ENCODE data around the gene ZNF124.
"Not testable (repeated sequence)": the region's sequence is repeated elsewhere in the genome, so short reads cannot be mapped to it uniquely, and the experiment has no call there.

The ZNF124 gene

GRCh38 chr1:247171443-247171842 is 377 bp downstream of the ZNF124 start:
- not testable (repeated sequence) for DNase-seq

GRCh38 chr1:247165674-247166073 is 6.1 kb downstream of the ZNF124 start:
- no peak for DNase-seq

- no peak for DNase-seq
These were observed 7.1 kb downstream of the ZNF124 start for GRCh38 chr1:247164694-247165093.

- DNase-seq: no peak
These were observed 15.0 kb downstream of the ZNF124 start for GRCh38 chr1:247156787-247157232.

- DNase-seq: no peak
These were observed 24.0 kb downstream of the ZNF124 start for GRCh38 chr1:247147781-247148180.

GRCh38 chr1:247147120-247147519 is 24.7 kb downstream of the ZNF124 start:
- DNase-seq: not testable (repeated sequence)

GRCh38 chr1:247146671-247147070 is 25.1 kb downstream of the ZNF124 start:
- no peak for DNase-seq

- no peak for DNase-seq
These were observed 26.5 kb downstream of the ZNF124 start for GRCh38 chr1:247145279-247145678.

GRCh38 chr1:247139557-247139956 is 32.3 kb downstream of the ZNF124 start:
- not testable (repeated sequence) for DNase-seq

- DNase-seq: no peak
These were observed 40.6 kb downstream of the ZNF124 start for GRCh38 chr1:247131236-247131635.

- DNase-seq: not testable (repeated sequence)
These were observed 44.1 kb downstream of the ZNF124 start for GRCh38 chr1:247127519-247128282.

- not testable (repeated sequence) for DNase-seq
These were observed 45.2 kb downstream of the ZNF124 start for GRCh38 chr1:247126601-247127000.

GRCh38 chr1:247126166-247126565 is 45.7 kb downstream of the ZNF124 start:
- not testable (repeated sequence) for DNase-seq

- DNase-seq: no peak
These were observed 50.4 kb downstream of the ZNF124 start for GRCh38 chr1:247121382-247121781.

GRCh38 chr1:247120408-247120668 is 51.5 kb downstream of the ZNF124 start:
- DNase-seq: not testable (repeated sequence)

- DNase-seq: no peak
These were observed 52.0 kb downstream of the ZNF124 start for GRCh38 chr1:247119600-247120407.

- DNase-seq: no peak
These were observed 52.8 kb downstream of the ZNF124 start for GRCh38 chr1:247118946-247119446.

- DNase-seq: no peak
These were observed 56.3 kb downstream of the ZNF124 start for GRCh38 chr1:247115545-247115944.

GRCh38 chr1:247115141-247115510 is 56.7 kb downstream of the ZNF124 start:
- no peak for DNase-seq

- DNase-seq: no peak
These were observed 57.3 kb downstream of the ZNF124 start for GRCh38 chr1:247114351-247115140.

GRCh38 chr1:247113733-247114271 is 58.0 kb downstream of the ZNF124 start:
- DNase-seq: no peak

GRCh38 chr1:247113094-247113497 is 58.7 kb downstream of the ZNF124 start:
- no peak for DNase-seq

- DNase-seq: no peak
These were observed 59.4 kb downstream of the ZNF124 start for GRCh38 chr1:247112479-247112781.

All from activated naive CD4-positive, alpha-beta T cell (primary cell).